ENCODE results near the gene MYO5C.

- TF ChIP-seq CTCF (IDR thresholded peaks at IDR 0.05) = no peak
- no peak for TF ChIP-seq POLR2A (IDR thresholded peaks at IDR 0.05)
Observed at GRCh38 chr15:52278135-52278534, 17.5 kb downstream of the MYO5C start.
